ENCODE measurements around the gene CCDC112.

DNA sequence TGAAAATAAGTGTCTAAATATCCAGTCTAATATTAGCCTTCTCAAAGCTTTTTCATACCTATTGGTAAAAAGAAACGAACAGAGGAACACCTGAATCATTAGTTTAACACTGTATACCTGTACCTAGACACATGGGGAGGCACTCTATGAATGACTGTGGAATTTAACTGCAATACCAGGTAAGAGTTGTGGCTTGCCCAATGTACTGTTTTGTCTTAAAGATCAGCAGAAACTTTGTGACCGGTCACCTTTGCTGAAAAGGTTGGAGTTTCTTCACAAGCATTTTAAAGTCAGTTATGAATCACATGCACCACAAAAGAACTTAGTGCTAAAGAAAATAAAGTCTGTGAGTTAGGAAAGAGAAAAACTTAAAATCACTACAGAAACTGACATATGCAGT is 36.2 kb downstream of the CCDC112 start:
- TF ChIP-seq RAD21 (IDR thresholded peaks at IDR 0.05; ENCODE audit: low read length) (no peak), RFX5 (IDR thresholded peaks at IDR 0.05; ENCODE audit: low read depth, low read length) (no peak), CTCF (conservative IDR thresholded peaks at IDR 0.05; ENCODE audit: low read depth, low read length) (no peak), NFE2L2 (IDR thresholded peaks at IDR 0.05; ENCODE audit: low read depth, low read length) (no peak), POLR2A (IDR thresholded peaks at IDR 0.05; ENCODE audit: low read depth, low read length) (no peak), MAZ (IDR thresholded peaks at IDR 0.05; ENCODE audit: borderline replicate concordance, low read depth, low read length) (no peak), CEBPB (IDR thresholded peaks at IDR 0.05; ENCODE audit: low read depth, low read length) (no peak), BHLHE40 (IDR thresholded peaks at IDR 0.05; ENCODE audit: low read depth, low read length) (no peak), ELK1 (IDR thresholded peaks at IDR 0.05; ENCODE audit: borderline replicate concordance, low read depth, low read length) (no peak), SMC3 (IDR thresholded peaks at IDR 0.05; ENCODE audit: low read depth, low read length) (no peak), RCOR1 (IDR thresholded peaks at IDR 0.05; ENCODE audit: insufficient replicate concordance, low read length) (no peak)

Measured in IMR-90 (cell line).